Naive thymus-derived CD4-positive, alpha-beta T cell (primary cell): ENCODE data around the gene MED1. TPM values are rescaled to one million over a fixed set of nuclear protein-coding genes. Genes with fewer than 3 reads are reported as not detected.

ENCODE experiments used
- ATAC-seq: fragments of 150-1000 bp; cut with Tn5 transposase; 2 replicates; pipeline ENCODE4 v1.10.0; 2021; ENCODE audit warnings: mild to moderate bottlenecking, moderate library complexity
- CTCF ChIA-PET: fragments of 350-600 bp; sonication (Branson Sonifier 250); formaldehyde crosslinking; loops from one replicate; lab custom pipeline; 2021; ENCODE audit warnings: antibody characterized with exemption; lab: Charles Lee
- POLR2A ChIA-PET: fragments of 350-600 bp; sonication (Branson Sonifier 250); formaldehyde crosslinking; loops from one replicate; lab custom pipeline; 2021; ENCODE audit warnings: antibody characterized with exemption, inconsistent platforms; lab: Charles Lee
- DNase-seq, 9 donors: peaks; one replicate each; pipeline versions ENCODE4 v3.0.0 to v3.0.0-alpha.2; 2020 to 2022; ENCODE audit warnings: mixed read lengths in 1 of 9
- H3K27ac ChIP-seq: one replicate; pipeline ENCODE4 v1.7.0; 2013; ENCODE audit warnings: mild to moderate bottlenecking, low read depth, low read length, moderate library complexity
- H3K27me3 ChIP-seq, 2 donors: one replicate each; pipeline ENCODE4 v1.7.0; 2013; ENCODE audit warnings: low read length in 2 of 2, mild to moderate bottlenecking in 2 of 2, moderate library complexity in 2 of 2; ENCODE audit not compliant: control insufficient read depth in 2 of 2, insufficient read depth in 2 of 2
- H3K36me3 ChIP-seq, 3 experiments: 1 replicate in 2 of 3; 2 replicates in 1 of 3; pipeline ENCODE4 v1.7.0; 2013; ENCODE audit warnings: low read length in 3 of 3, mild to moderate bottlenecking in 3 of 3, moderate library complexity in 1 of 3; ENCODE audit not compliant: insufficient read depth in 3 of 3, control insufficient read depth in 2 of 3
- H3K4me1 ChIP-seq, 2 donors: one replicate each; pipeline ENCODE4 v1.7.0; 2013; ENCODE audit warnings: low read length in 2 of 2, mild to moderate bottlenecking in 2 of 2, moderate library complexity in 1 of 2; ENCODE audit not compliant: control insufficient read depth in 2 of 2, insufficient read depth in 2 of 2
- H3K4me3 ChIP-seq: 2 replicates; pipeline ENCODE4 v1.7.0; 2013; ENCODE audit warnings: mild to moderate bottlenecking, low read length
- H3K9me3 ChIP-seq, 3 experiments: 1 replicate in 2 of 3; 2 replicates in 1 of 3; pipeline ENCODE4 v1.7.0; 2013; ENCODE audit warnings: low read length in 3 of 3; ENCODE audit not compliant: control insufficient read depth in 2 of 3
- H3K27ac Mint-ChIP-seq, 9 donors: one replicate each; pipeline ENCODE4 v1.8.0; 2020 to 2022; ENCODE audit warnings: mixed read lengths in 9 of 9, mild to moderate bottlenecking in 8 of 9, moderate library complexity in 5 of 9, inconsistent platforms in 2 of 9
- H3K27me3 Mint-ChIP-seq, 5 donors: one replicate each; pipeline ENCODE4 v1.8.0; 2021 to 2022; ENCODE audit warnings: mixed read lengths in 5 of 5, mild to moderate bottlenecking in 1 of 5
- H3K36me3 Mint-ChIP-seq, 5 donors: one replicate each; pipeline ENCODE4 v1.8.0; 2020 to 2022; ENCODE audit warnings: mixed read lengths in 5 of 5, mild to moderate bottlenecking in 3 of 5, inconsistent platforms in 1 of 5
- H3K4me1 Mint-ChIP-seq, 7 donors: one replicate each; pipeline ENCODE4 v1.8.0; 2020 to 2022; ENCODE audit warnings: mixed read lengths in 7 of 7, mild to moderate bottlenecking in 3 of 7, inconsistent platforms in 1 of 7
- H3K4me3 Mint-ChIP-seq, 10 donors: one replicate each; pipeline ENCODE4 v1.8.0; 2020 to 2022; ENCODE audit warnings: mild to moderate bottlenecking in 10 of 10, mixed read lengths in 10 of 10, moderate library complexity in 6 of 10, inconsistent platforms in 2 of 10
- H3K9me3 Mint-ChIP-seq, 11 donors: one replicate each; pipeline ENCODE4 v1.8.0; 2020 to 2022; ENCODE audit warnings: mixed read lengths in 11 of 11, mild to moderate bottlenecking in 4 of 11, inconsistent platforms in 1 of 11, moderate library complexity in 1 of 11
- intact Hi-C, 2 donors: fragments of 100-400 bp; cut with micrococcal nuclease; formaldehyde crosslinking; loops; one replicate each; pipeline ENCODE4 v1.15.1; 2023
- polyA plus RNA-seq, 2 donors: library from polyadenylated mRNA; unstranded; fragments of 300-500 nt; fragmentation: Illumina TruSeq; gene quantifications; one replicate each; pipeline ENCODE4 v1.2.3, GENCODE V29; 2021
- total RNA-seq, 6 experiments: library from RNA in 5 of 6; stranded (reverse) in 5 of 6; gene quantifications; 1 replicate in 5 of 6; 2 replicates in 1 of 6; pipeline ENCODE4 v1.2.3 and lab custom pipeline; 2021 to 2026

The MED1 gene
- total and polyA plus RNA-seq, 7 experiments from 2014 or later = 20.6 to 61.5 (median 38.4) TPM

DNA sequence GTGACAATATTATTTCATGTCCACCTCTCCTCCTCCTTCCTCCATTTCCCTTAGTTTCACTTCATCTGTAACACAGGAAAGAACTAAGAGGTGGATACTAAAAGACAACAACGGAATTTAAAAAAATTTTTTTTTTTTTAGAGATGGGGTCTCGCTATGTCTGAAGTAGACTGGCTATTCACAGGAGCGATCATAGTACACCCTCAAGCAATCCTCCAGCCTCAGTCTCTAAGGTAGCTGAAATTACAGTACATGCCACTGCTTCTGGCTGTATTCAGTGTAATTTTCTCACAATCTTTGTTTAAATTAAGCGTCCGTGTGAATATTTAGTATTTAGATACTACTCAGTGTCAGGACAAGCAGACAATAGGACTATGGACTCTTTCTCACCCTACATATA, 85.2 kb downstream of the MED1 start:
- Histone ChIP-seq H3K27ac (no peak overlapping the region), H3K4me1 (no peaks in the 10 kb centered on the region), H3K4me3 (no peak overlapping the region), H3K36me3 (no peaks in the 10 kb centered on the region), H3K9me3 (no peaks in the 10 kb centered on the region), H3K27me3 (no peaks in the 10 kb centered on the region)
- DNase-seq (no peak), ATAC-seq (no peak)
- Mint-ChIP-seq H3K36me3 (peaks cover 0 to 8% (median 0%) of the 10 kb centered on the region in 5 donors), H3K4me3 (no peak overlapping the region), H3K9me3 (no peaks in the 10 kb centered on the region), H3K4me1 (peaks cover 0 to 34% (median 24%) of the 10 kb centered on the region in 7 donors), H3K27me3 (no peaks in the 10 kb centered on the region), H3K27ac (peak overlapping the region in 2 of 9 donors; percentile 7 to 9)
- intact Hi-C loops = no loop called here
- ChIA-PET POLR2A (interaction anchor here (0.5 kb wide), 1 partner anchor 42 kb away, joined by 3 read pairs; no protein-coding TSS in a partner anchor), CTCF (interaction anchor here (0.7 kb wide), 1 partner anchor 8 kb away, joined by 3 read pairs; no protein-coding TSS in a partner anchor)

DNA sequence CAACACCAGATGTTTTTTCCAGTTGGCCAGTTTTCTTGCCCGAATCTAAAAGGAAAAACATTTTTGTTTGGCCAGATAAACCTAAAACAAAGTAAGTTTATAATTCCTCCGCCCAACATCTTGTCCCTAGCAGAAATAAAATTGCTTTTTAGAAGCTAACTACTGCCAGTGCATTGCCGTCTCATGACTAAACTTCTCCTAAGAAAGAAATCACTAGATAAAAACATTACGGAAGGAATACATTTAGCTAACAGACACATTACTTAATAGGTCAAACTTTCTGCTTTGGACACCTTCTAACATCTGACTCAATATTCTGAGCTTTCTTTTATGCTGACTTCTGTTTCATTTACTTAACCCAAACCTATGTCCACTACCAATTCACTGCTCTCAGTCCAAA, 85.8 kb downstream of the MED1 start:
- peak overlapping the region; percentile 20 for H3K27ac ChIP-seq
- ChIA-PET CTCF (no interaction called here), POLR2A (interaction anchor here (0.5 kb wide), 1 partner anchor 41 kb away, joined by 3 read pairs; no protein-coding TSS in a partner anchor)
- H3K4me1 Mint-ChIP-seq = peaks cover 0 to 39% (median 30%) of the 10 kb centered on the region in 7 donors
- no peaks in the 10 kb centered on the region for H3K9me3 Mint-ChIP-seq
- H3K36me3 ChIP-seq = no peaks in the 10 kb centered on the region
- peaks cover 0 to 8% (median 0%) of the 10 kb centered on the region in 5 donors for H3K36me3 Mint-ChIP-seq
- H3K4me3 ChIP-seq = no peak overlapping the region
- DNase-seq (no peak), ATAC-seq (no peak)
- intact Hi-C loops = no loop called here
- no peaks in the 10 kb centered on the region for H3K4me1 ChIP-seq
- no peaks in the 10 kb centered on the region for H3K9me3 ChIP-seq
- H3K27me3 ChIP-seq = no peaks in the 10 kb centered on the region
- H3K27ac Mint-ChIP-seq = no peak overlapping the region
- no peaks in the 10 kb centered on the region for H3K27me3 Mint-ChIP-seq
- no peak overlapping the region for H3K4me3 Mint-ChIP-seq

DNA sequence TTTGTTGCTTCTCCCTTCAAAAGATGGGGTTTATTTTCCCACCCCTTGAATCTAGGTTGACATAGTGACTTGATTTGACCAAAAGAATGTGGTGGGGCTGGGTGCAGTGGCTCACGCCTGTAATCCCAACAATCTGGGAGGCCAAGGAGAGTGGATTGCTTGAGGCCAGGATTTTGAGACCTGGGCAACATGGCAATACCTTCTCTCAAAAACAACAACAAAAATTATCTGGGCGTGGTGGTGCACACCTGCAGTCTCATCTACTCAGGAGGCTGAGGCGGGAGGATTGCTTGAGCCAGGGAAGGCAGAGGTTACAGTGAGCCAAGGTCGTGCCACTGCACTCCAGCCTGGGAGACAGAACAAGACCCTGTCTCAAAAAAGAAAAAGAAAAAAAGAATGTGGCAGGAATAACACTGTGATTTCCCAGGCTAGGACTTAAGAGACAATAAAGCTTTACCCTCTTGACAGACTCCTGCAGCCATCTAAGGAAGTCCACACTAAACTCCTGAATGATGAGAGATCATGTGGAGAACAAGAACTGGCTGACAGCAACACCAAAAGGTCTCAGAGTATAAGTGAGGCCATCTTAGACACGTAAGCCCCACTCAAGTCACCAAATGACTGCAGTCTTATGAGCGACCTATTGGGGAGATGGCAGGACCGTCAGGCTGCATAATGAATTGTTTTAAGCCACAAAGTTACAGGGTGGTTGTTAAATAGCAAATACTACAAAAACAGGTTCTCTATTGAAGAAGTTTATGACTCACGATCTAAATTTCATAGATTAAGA, 86.6 kb downstream of the MED1 start:
- no peaks in the 10 kb centered on the region for H3K4me1 ChIP-seq
- intact Hi-C loops = no loop called here
- POLR2A ChIA-PET = no interaction called here
- peak overlapping the region in 2 of 9 donors; percentile 8 to 60 for H3K27ac Mint-ChIP-seq
- no peaks in the 10 kb centered on the region for H3K9me3 ChIP-seq
- peaks cover 0 to 39% (median 31%) of the 10 kb centered on the region in 7 donors for H3K4me1 Mint-ChIP-seq
- peaks cover 0 to 4% (median 0%) of the 10 kb centered on the region in 5 donors for H3K36me3 Mint-ChIP-seq
- DNase-seq = no peak
- no peak overlapping the region for H3K4me3 ChIP-seq
- H3K36me3 ChIP-seq = no peaks in the 10 kb centered on the region
- no peaks in the 10 kb centered on the region for H3K27me3 Mint-ChIP-seq
- H3K4me3 Mint-ChIP-seq = no peak overlapping the region
- H3K9me3 Mint-ChIP-seq = no peaks in the 10 kb centered on the region
- H3K27ac ChIP-seq = no peak overlapping the region
- ATAC-seq = no peak
- no peaks in the 10 kb centered on the region for H3K27me3 ChIP-seq
- CTCF ChIA-PET = no interaction called here

GRCh38 chr17:39361064-39361463, 90.0 kb downstream of the MED1 start:
- ATAC-seq (no peak), DNase-seq (no peak)
- Mint-ChIP-seq H3K36me3 (peaks cover 0 to 10% (median 0%) of the 10 kb centered on the region in 5 donors), H3K27me3 (no peaks in the 10 kb centered on the region), H3K4me3 (no peak overlapping the region), H3K9me3 (no peaks in the 10 kb centered on the region), H3K27ac (peak overlapping the region in 2 of 9 donors; percentile 4 to 23), H3K4me1 (peaks cover 0 to 34% (median 26%) of the 10 kb centered on the region in 7 donors)
- ChIA-PET CTCF (no interaction called here), POLR2A (no interaction called here)
- Histone ChIP-seq H3K27ac (no peak overlapping the region), H3K27me3 (no peaks in the 10 kb centered on the region), H3K9me3 (no peaks in the 10 kb centered on the region), H3K36me3 (no peaks in the 10 kb centered on the region), H3K4me1 (no peaks in the 10 kb centered on the region), H3K4me3 (no peak overlapping the region)
- intact Hi-C loops = no loop called here

- Histone ChIP-seq H3K27ac (no peak overlapping the region), H3K4me1 (no peaks in the 10 kb centered on the region), H3K9me3 (no peaks in the 10 kb centered on the region), H3K27me3 (no peaks in the 10 kb centered on the region), H3K4me3 (no peak overlapping the region), H3K36me3 (no peaks in the 10 kb centered on the region)
- DNase-seq (no peak), ATAC-seq (no peak)
- intact Hi-C loops = no loop called here
- ChIA-PET CTCF (no interaction called here), POLR2A (interaction anchor here (0.6 kb wide), 1 partner anchor 76 kb away, joined by 3 read pairs; no protein-coding TSS in a partner anchor)
- H3K4me1 Mint-ChIP-seq = peaks cover 0 to 29% (median 25%) of the 10 kb centered on the region in 7 donors
- peaks cover 0 to 10% (median 0%) of the 10 kb centered on the region in 5 donors for H3K36me3 Mint-ChIP-seq
- no peak overlapping the region for H3K27ac Mint-ChIP-seq
- no peaks in the 10 kb centered on the region for H3K9me3 Mint-ChIP-seq
- H3K4me3 Mint-ChIP-seq = no peak overlapping the region
- no peaks in the 10 kb centered on the region for H3K27me3 Mint-ChIP-seq
These were observed 90.5 kb downstream of the MED1 start for GRCh38 chr17:39360537-39360936.

DNA sequence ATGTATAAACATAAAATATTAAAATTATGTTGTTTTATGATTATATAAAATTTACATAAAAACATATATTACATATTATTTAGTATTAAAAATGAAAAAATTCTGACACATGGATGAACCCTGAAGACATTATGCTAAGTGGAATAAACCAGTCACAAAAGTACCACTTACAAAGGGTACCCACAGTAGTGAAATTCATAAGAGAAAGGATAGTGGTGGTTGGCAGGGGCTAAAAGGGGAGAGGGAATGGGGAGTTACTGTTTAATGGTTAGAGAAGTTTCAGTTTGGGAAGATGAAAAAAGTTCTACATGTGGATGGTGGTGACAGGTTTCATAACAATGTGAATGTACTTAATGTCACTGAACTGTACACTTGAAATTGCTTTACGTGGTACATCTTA, 91.1 kb downstream of the MED1 start:
- DNase-seq = no peak
- Histone ChIP-seq H3K4me3 (no peak overlapping the region), H3K27ac (no peak overlapping the region), H3K36me3 (no peaks in the 10 kb centered on the region), H3K4me1 (no peaks in the 10 kb centered on the region), H3K9me3 (no peaks in the 10 kb centered on the region), H3K27me3 (no peaks in the 10 kb centered on the region)
- peak overlapping the region in 1 of 9 donors; percentile 54 for H3K27ac Mint-ChIP-seq
- intact Hi-C loops = no loop called here
- ATAC-seq = no peak
- CTCF ChIA-PET = no interaction called here
- no peaks in the 10 kb centered on the region for H3K27me3 Mint-ChIP-seq
- peaks cover 0 to 7% (median 0%) of the 10 kb centered on the region in 5 donors for H3K36me3 Mint-ChIP-seq
- peaks cover 0 to 24% (median 21%) of the 10 kb centered on the region in 7 donors for H3K4me1 Mint-ChIP-seq
- no peaks in the 10 kb centered on the region for H3K9me3 Mint-ChIP-seq
- H3K4me3 Mint-ChIP-seq = no peak overlapping the region
- POLR2A ChIA-PET = interaction anchor here (0.6 kb wide), 1 partner anchor 75 kb away, joined by 3 read pairs; no protein-coding TSS in a partner anchor
